Hepatocyte (in vitro differentiated cells): ENCODE measurements around the gene MRPS12. TPM values are rescaled to one million over a fixed set of nuclear protein-coding genes. Genes with fewer than 3 reads are reported as not detected.

Experiments used
- DNase-seq: peaks from one replicate; pipeline ENCODE4 v3.0.0-alpha.2; 2016; ENCODE audit warnings: low spot score
- H2AFZ ChIP-seq: fragments of 200-600 bp; sonication (generic); 2 replicates; pipeline ENCODE4 v1.6.0; 2016; ENCODE audit warnings: antibody characterized with exemption, mild to moderate bottlenecking
- H3K27ac ChIP-seq: fragments of 200-600 bp; sonication (generic); 2 replicates; pipeline ENCODE4 v1.5.1; 2016; ENCODE audit warnings: mild to moderate bottlenecking
- H3K27me3 ChIP-seq: fragments of 200-600 bp; sonication (generic); 2 replicates; pipeline ENCODE4 v1.6.1; 2016
- H3K36me3 ChIP-seq: fragments of 200-600 bp; sonication (generic); replicated peaks from 2 replicates; pipeline ENCODE4 v1.5.1; 2016; ENCODE audit warnings: low read depth; ENCODE audit not compliant: insufficient read depth
- H3K4me1 ChIP-seq: fragments of 200-600 bp; sonication (generic); 2 replicates; pipeline ENCODE4 v1.5.1; 2016; ENCODE audit warnings: mild to moderate bottlenecking, moderate library complexity; ENCODE audit not compliant: insufficient read depth
- H3K4me2 ChIP-seq: fragments of 200-600 bp; sonication (generic); 2 replicates; pipeline ENCODE4 v1.6.0; 2016
- H3K4me3 ChIP-seq: fragments of 200-600 bp; sonication (generic); 2 replicates; pipeline ENCODE4 v1.5.1; 2016; ENCODE audit warnings: mild to moderate bottlenecking
- H3K79me2 ChIP-seq: fragments of 200-600 bp; sonication (generic); 2 replicates; pipeline ENCODE4 v1.6.0; 2017; ENCODE audit warnings: mild to moderate bottlenecking
- H3K9me2 ChIP-seq: fragments of 200-600 bp; sonication (generic); replicated peaks from 2 replicates; pipeline ENCODE4 v1.6.0; 2017; ENCODE audit warnings: mild to moderate bottlenecking; ENCODE audit not compliant: insufficient read depth
- H3K9me3 ChIP-seq: fragments of 200-600 bp; sonication (generic); 2 replicates; pipeline ENCODE4 v1.5.1; 2016; ENCODE audit warnings: low read depth, mild to moderate bottlenecking
- H4K20me1 ChIP-seq: fragments of 200-600 bp; sonication (generic); 2 replicates; pipeline ENCODE4 v1.6.0; 2016; ENCODE audit warnings: mild to moderate bottlenecking; ENCODE audit not compliant: insufficient read depth, poor library complexity, severe bottlenecking
- CTCF ChIP-seq: fragments of 200-600 bp; sonication (generic); IDR thresholded peaks from 2 replicates; pipeline ENCODE4 v1.5.1; 2016; ENCODE audit warnings: antibody characterized with exemption, mild to moderate bottlenecking; ENCODE audit not compliant: poor library complexity
- EZH2 ChIP-seq: fragments of 200-600 bp; sonication (generic); IDR thresholded peaks from 2 replicates; pipeline ENCODE4 v1.6.1; 2016; ENCODE audit warnings: antibody characterized with exemption, mild to moderate bottlenecking, borderline replicate concordance
- EZH2phosphoT487 ChIP-seq: fragments of 200-600 bp; sonication (generic); IDR thresholded peaks from one replicate; pipeline ENCODE4 v1.6.1; 2018; ENCODE audit warnings: antibody characterized with exemption, mild to moderate bottlenecking, low read depth, moderate library complexity; ENCODE audit not compliant: unreplicated experiment, severe bottlenecking
- WGBS: methylation state at CpG from one replicate; pipeline ENCODE4 v1.1.6; 2016; ENCODE audit warnings: low lambda C conversion rate; ENCODE audit errors: missing lambda C conversion rate; 5-methylcytosine and 5-hydroxymethylcytosine counted together
- polyA plus RNA-seq: library from polyadenylated mRNA; unstranded; fragments of >200 nt; fragmentation: Nextera tagmentation; extraction: Ambion mirVana; gene quantifications from 2 replicates; pipeline ENCODE4 v1.2.1, GENCODE V29; 2016
- total RNA-seq: library from RNA; depleted of rRNA; stranded (reverse); fragments of >200 nt; gene quantifications from 2 replicates; pipeline ENCODE4 v1.2.3, GENCODE V29; 2014

Gene MRPS12
- total and polyA plus RNA-seq, 2 experiments from 2014 or later = 35.8 to 66.8 TPM

- Histone ChIP-seq H3K79me2 (no peaks in the 10 kb centered on the region), H3K4me3 (no peak overlapping the region), H4K20me1 (no peaks in the 10 kb centered on the region), H2AFZ (no peak overlapping the region), H3K9me3 (no peaks in the 10 kb centered on the region), H3K27ac (no peak overlapping the region), H3K4me1 (no peaks in the 10 kb centered on the region), H3K36me3 (no peaks in the 10 kb centered on the region), H3K27me3 (no peaks in the 10 kb centered on the region), H3K9me2 (no peaks in the 10 kb centered on the region), H3K4me2 (no peak overlapping the region)
- DNase-seq = no peak
- no peak for TF ChIP-seq CTCF
- TF ChIP-seq EZH2 = no peak
- TF ChIP-seq EZH2phosphoT487 = no peak
- 89% methylated on average over 10 of the region's 10 CpGs for WGBS
These were observed 21.8 kb upstream of the MRPS12 start for GRCh38 chr19:38908911-38909310.

DNA sequence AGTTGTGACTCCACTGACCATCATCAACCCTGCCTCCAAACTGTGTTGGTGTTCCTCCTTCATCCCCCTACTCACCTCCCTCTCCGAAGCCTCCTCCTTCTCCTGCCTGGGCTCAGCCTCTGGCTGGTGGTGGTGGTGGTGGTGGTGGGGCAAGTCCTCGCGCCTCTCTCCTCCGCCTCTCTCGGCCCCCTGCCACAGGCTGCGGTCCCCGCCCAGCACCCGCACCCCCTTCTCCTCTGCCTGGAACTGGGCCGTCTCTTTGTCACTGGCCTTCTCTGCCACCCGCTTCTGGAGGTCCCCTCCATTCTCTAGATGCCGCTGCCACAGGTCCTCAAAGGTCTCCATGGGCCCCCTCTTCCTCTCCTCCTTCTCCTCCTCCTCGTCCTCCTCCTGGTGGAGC lies 20.3 kb upstream of the MRPS12 start:
- Histone ChIP-seq H3K27ac (no peak overlapping the region), H3K4me1 (no peaks in the 10 kb centered on the region), H3K4me3 (no peak overlapping the region), H3K36me3 (no peaks in the 10 kb centered on the region), H4K20me1 (no peaks in the 10 kb centered on the region), H3K79me2 (no peaks in the 10 kb centered on the region), H3K4me2 (no peak overlapping the region), H3K9me3 (no peaks in the 10 kb centered on the region), H3K27me3 (no peaks in the 10 kb centered on the region), H2AFZ (no peak overlapping the region), H3K9me2 (no peaks in the 10 kb centered on the region)
- TF ChIP-seq EZH2 (no peak), EZH2phosphoT487 (no peak), CTCF (no peak)
- DNase-seq = no peak
- WGBS = 96% methylated on average over 6 of the region's 12 CpGs

- H3K27ac ChIP-seq = no peak overlapping the region
- H3K4me3 ChIP-seq = no peak overlapping the region
- no peaks in the 10 kb centered on the region for H3K9me3 ChIP-seq
- H4K20me1 ChIP-seq = no peaks in the 10 kb centered on the region
- no peaks in the 10 kb centered on the region for H3K9me2 ChIP-seq
- H3K36me3 ChIP-seq = no peaks in the 10 kb centered on the region
- no peak for DNase-seq
- H3K4me2 ChIP-seq = no peak overlapping the region
- no peaks in the 10 kb centered on the region for H3K27me3 ChIP-seq
- 92% methylated on average over 5 of the region's 16 CpGs for WGBS
- no peaks in the 10 kb centered on the region for H3K79me2 ChIP-seq
- TF ChIP-seq EZH2phosphoT487 (no peak), CTCF (no peak), EZH2 (no peak)
- no peak overlapping the region for H2AFZ ChIP-seq
- no peaks in the 10 kb centered on the region for H3K4me1 ChIP-seq
These were observed 19.2 kb upstream of the MRPS12 start for GRCh38 chr19:38911388-38912001.
